ENCODE data around the gene UNC119. TPM values are rescaled to one million over a fixed set of nuclear protein-coding genes. Genes with fewer than 3 reads are reported as not detected.

The UNC119 gene
- total RNA-seq, 1 donor from 2014 or later, result 22.2 TPM

- ATAC-seq (no peak), DNase-seq (ENCODE audit: missing footprints) (no peak)
- intact Hi-C loops (cut with DNase I), result no loop called here
These were observed 22.1 kb upstream of the UNC119 start for GRCh38 chr17:28574526-28574925.

DNA sequence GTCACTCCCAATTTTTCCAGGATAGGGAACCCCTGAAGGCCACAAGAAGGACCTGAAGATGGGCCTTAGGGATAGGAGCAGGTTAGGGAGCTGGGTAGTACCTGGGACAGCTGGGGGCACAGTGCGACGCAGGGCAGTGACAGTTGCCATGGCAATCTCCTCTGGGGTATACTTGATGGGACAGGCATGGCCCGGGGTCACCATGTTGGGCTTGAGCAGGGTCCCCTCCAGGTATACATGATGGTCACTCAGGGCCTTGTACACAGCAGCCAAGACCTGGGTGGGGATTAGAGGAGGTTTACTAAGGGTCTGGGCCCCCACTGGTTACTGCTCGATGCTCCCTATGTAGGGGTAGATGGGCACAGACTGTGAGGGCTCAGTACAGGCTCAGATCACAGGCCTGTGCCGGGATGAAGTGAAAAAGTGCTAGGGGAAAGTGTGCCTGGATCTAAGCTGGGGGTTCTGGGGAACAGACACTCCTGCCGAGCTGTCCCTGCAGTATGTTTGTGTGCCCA is 21.6 kb upstream of the UNC119 start:
- intact Hi-C loops (cut with DNase I), result no loop called here
- no peak for ATAC-seq
- no peak for DNase-seq (ENCODE audit: missing footprints)

DNA sequence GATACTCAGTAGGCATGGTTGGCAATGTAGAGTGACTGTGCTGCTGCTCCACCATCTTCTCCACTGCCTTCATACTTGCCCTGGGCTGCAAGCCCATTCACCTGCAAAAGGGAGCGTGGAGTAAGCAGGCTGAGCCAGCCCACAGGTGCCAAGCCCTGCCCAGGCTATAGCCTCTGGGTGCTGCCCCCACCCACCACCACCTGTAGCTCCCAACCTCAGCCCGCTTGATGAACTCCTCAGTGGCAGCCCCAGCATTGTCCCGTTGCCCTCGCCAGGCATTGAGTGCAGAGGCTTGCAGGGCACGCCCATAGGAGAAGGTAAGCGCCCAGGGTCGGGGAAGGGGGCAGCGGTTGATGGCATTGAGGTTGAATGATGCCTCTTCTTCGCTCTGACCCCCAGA is 21.1 kb upstream of the UNC119 start:
- ATAC-seq (no peak), DNase-seq (ENCODE audit: missing footprints) (no peak)
- intact Hi-C loops (cut with DNase I), result no loop called here

DNA sequence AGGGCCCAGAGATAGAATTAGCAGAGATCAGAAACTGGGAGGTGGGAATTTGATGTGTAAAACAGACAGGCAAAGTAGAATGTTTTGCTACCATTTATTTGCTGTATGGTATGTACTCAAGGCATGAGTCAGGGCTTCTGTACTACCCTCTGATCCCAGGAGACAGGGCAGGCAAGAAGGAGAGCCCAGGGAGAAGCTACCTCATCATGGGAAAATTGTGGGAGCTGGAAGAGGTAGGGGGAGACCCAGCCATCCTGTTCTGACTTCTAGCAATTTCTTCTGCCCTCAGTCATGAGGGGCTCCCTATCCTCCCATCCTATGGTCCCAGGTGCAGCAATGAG is 20.6 kb upstream of the UNC119 start:
- no peak for DNase-seq (ENCODE audit: missing footprints)
- intact Hi-C loops (cut with DNase I), result no loop called here
- ATAC-seq, result no peak

GRCh38 chr17:28572259-28573039 is 20.0 kb upstream of the UNC119 start:
- intact Hi-C loops (cut with DNase I), result no loop called here
- DNase-seq (ENCODE audit: missing footprints), result no peak
- ATAC-seq, result no peak

GRCh38 chr17:28571361-28572122 is 19.1 kb upstream of the UNC119 start, which contains the start of gene PIGS:
Gene PIGS, minus strand, starts transcription at chr17:28571524. Its CDS starts 28 bp downstream, at chr17:28571496.
- peak; percentile 92 for ATAC-seq
- DNase-seq (ENCODE audit: missing footprints), result peak; percentile 98
- intact Hi-C loops (cut with DNase I), result loop anchor here (2.0 kb wide), 1 partner anchor 19 kb away; the partner anchor contains the start of gene UNC119

GRCh38 chr17:28570716-28571360 is 18.4 kb upstream of the UNC119 start:
- intact Hi-C loops (cut with DNase I), result loop anchor here (2.0 kb wide), 1 partner anchor 18 kb away; the partner anchor contains the start of gene UNC119
- DNase-seq (ENCODE audit: missing footprints) (no peak), ATAC-seq (no peak)

DNA sequence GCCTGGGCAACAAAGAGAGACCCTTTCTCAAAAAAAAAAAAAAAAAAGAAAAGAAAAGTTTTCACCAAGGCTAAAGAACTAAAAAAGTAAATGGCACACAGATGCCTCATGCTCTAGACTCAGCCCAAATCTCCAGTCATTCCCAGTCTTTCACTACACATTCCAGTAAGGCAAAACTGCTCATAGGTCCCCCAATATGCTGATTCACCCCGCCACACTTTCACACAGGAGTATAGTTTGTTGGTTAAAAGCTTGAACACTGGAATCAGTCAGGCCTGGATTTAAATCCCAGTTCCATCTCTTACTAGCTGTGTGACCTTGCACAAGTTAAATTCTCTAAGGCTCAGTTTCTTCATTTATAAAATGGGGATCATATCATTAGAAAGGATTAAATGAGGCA is 17.0 kb upstream of the UNC119 start:
- ATAC-seq (no peak), DNase-seq (ENCODE audit: missing footprints) (no peak)
- intact Hi-C loops (cut with DNase I), result no loop called here

GRCh38 chr17:28567604-28568003 is 15.2 kb upstream of the UNC119 start:
- ATAC-seq, result no peak
- no peak for DNase-seq (ENCODE audit: missing footprints)
- intact Hi-C loops (cut with DNase I), result no loop called here

- DNase-seq (ENCODE audit: missing footprints) (no peak), ATAC-seq (no peak)
- intact Hi-C loops (cut with DNase I), result no loop called here
These were observed 11.1 kb upstream of the UNC119 start for GRCh38 chr17:28563475-28563874.

GRCh38 chr17:28555022-28555421 is 2.6 kb upstream of the UNC119 start:
- intact Hi-C loops (cut with DNase I), result no loop called here

GRCh38 chr17:28554565-28554964 is 2.1 kb upstream of the UNC119 start:
- DNase-seq (ENCODE audit: missing footprints) (no peak), ATAC-seq (no peak)
- intact Hi-C loops (cut with DNase I), result loop anchor here (5.0 kb wide), 1 partner anchor 43 kb away; the partner anchor contains the start of gene SPAG5

More at GRCh38 chr17:28555022-28555421, 2.6 kb upstream of the UNC119 start:
- ATAC-seq (no peak), DNase-seq (ENCODE audit: missing footprints) (no peak)

GRCh38 chr17:28553000-28553505 is 629 bp upstream of the UNC119 start:
- ATAC-seq (no peak), DNase-seq (ENCODE audit: missing footprints) (no peak)
- intact Hi-C loops (cut with DNase I), result loop anchor here (2.0 to 5.0 kb wide), 2 partner anchors 18 to 44 kb away; partner anchors contain the start of genes PIGS and SPAG5

DNA sequence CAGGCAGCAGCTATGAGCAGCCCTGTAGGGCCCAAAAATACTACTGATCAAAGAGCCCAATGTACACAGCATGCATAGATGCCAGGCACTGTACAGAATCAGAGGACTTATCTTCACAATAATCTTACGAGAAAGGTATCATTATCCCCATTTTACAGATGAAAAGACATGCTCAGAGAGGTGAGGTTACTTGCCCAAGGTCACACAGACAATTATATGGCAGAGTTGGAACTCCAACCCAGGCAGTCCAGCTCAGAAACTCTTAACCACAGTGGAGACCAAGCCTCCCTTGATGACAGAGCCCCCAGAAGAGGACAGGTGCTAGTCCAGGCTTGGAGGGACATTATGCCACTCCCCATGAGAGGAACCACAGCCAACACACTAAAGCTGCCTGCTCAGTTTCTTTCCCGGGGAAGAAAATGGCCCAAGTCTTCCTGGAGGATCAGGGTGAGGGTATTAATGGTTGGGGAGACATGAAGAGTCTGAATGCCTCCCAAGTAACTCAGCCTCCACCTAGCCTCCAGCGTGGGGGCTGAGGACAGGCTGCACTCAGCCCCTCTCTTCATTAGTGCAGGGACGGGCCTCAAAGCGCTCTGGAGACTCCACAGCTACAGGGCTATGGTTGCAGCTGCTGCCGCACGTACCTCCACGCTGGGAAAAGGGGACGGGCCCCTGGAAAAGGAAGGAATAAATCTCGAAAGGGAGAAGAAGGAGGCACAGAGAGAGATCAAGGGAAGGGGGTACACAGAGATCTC is 826 bp downstream of the UNC119 start:
- peak; percentile 2 for ATAC-seq
- DNase-seq (ENCODE audit: missing footprints), result peak; percentile 14
- intact Hi-C loops (cut with DNase I), result loop anchor here (2.0 to 5.0 kb wide), 2 partner anchors 19 to 46 kb away; partner anchors contain the start of genes PIGS and SPAG5

DNA sequence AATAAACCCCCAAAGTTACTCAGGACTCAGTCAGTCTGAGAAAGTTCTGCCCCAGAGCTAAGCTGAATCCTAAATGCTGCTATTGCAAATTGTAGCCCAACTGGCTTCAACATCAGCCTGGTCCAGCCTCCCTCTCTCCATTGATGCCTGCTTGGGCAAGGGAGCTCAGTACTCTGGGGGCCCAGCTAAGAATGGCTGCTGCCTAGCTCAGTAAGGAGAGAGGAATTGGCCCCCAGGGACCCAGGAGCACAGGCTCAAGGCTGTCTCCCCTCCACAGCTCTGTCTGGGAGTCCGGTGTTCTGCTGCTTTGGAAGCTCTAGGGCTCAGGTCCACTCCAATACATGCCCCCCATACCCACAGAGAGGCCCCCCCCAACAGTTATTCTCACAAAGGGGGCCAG is 1.6 kb downstream of the UNC119 start:
- ATAC-seq (no peak), DNase-seq (ENCODE audit: missing footprints) (peak; percentile 32)
- intact Hi-C loops (cut with DNase I), result loop anchor here (5.0 kb wide), 1 partner anchor 46 kb away; the partner anchor contains the start of gene SPAG5

DNA sequence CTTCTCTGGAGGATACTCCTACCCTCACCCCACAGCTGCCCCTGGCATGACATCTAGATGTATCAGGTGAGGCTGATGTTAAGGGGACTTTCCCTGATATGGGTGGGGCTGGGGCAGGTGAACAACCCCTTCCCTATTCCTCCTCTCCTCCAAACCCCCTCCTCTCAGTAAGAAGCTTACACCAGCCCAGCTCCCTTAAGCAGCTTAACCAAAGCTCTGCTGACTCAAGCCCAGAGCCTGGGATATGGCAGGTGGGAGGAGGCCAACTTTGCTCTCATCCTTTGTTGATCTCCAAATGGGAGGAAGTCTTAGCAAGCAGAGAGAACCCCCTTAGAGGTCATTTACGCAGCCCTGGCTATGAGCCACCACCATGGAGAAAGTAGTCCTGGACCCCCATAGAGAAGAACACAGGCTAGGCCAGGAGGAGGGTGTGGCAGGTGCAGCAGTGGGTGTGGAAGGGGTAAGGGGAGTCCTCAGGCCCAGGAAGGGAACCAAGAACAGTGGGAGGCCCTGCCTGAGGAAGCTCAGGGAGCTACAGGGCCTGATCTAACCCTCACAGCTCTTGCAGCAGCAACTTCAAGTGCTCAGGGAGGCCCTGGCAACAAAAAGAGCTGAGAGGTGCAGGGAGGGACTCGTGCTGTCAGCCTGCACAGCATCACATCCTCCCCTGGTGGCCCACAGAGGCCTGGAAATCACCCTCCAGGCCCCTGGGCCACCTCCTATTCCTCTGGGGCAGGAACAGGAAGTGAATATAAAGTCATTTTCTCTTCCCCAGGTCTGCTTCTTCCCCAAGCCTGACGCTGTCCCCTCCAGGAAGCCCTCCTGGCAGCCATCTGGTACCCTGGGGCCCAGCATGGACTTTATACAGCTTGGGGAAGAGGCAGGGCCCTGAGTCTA is 2.9 kb downstream of the UNC119 start:
- DNase-seq (ENCODE audit: missing footprints), result peak; percentile 14
- no peak for ATAC-seq
- intact Hi-C loops (cut with DNase I), result loop anchor here (2.0 to 5.0 kb wide), 2 partner anchors 48 to 63 kb away; partner anchors contain the start of gene SPAG5

Data from Right ventricle myocardium inferior (tissue), 1 donor.